Caco-2 (cell line): ENCODE data around the gene DGKI. TPM values are rescaled to one million over a fixed set of nuclear protein-coding genes. Genes with fewer than 3 reads are reported as not detected.

Experiments used
- BruUV-seq: library from RNA; stranded (reverse); fragments of 400-500 nt; replicated peaks from 2 replicates; lab custom pipeline; 2021; lab: Mats Ljungman, UMichigan
- CTCF ChIA-PET: fragments of 300-600 bp; sonication (Branson Sonifier 250); formaldehyde crosslinking; loops from one replicate; lab custom pipeline; 2022; ENCODE audit warnings: antibody characterized with exemption; lab: Charles Lee
- POLR2A ChIA-PET: fragments of 300-600 bp; sonication (Branson Sonifier 250); formaldehyde crosslinking; loops from one replicate; lab custom pipeline; 2022; ENCODE audit warnings: antibody characterized with exemption; lab: Charles Lee
- DNase-seq, 2 experiments: peaks; one replicate each; pipeline versions ENCODE4 v3.0.0 to v3.0.0-alpha.2; 2020 to 2022
- H3K27me3 ChIP-seq: replicated peaks from 2 replicates; pipeline ENCODE4 v1.6.0; 2011; ENCODE audit warnings: low read length; ENCODE audit not compliant: control insufficient read depth, insufficient read depth
- H3K36me3 ChIP-seq: 2 replicates; pipeline ENCODE4 v1.5.1; 2011; ENCODE audit warnings: low read length; ENCODE audit not compliant: control insufficient read depth, insufficient read depth
- H3K4me1 ChIP-seq: fragments of 250-450 bp; sonication (Bioruptor Pico); 2 replicates; pipeline ENCODE4 v1.5.1; 2020; ENCODE audit warnings: mild to moderate bottlenecking
- H3K4me3 ChIP-seq: 2 replicates; pipeline ENCODE4 v1.5.1; 2011; ENCODE audit warnings: low read depth, mild to moderate bottlenecking, control low read depth, low read length
- H3K9me3 ChIP-seq: fragments of 250-450 bp; sonication (Bioruptor Pico); 2 replicates; pipeline ENCODE4 v1.5.1; 2020; ENCODE audit warnings: mild to moderate bottlenecking, moderate library complexity
- H3K27ac Mint-ChIP-seq: one replicate; pipeline ENCODE4 v1.8.0; 2022; ENCODE audit warnings: mixed read lengths; ENCODE audit not compliant: unreplicated experiment
- H3K27me3 Mint-ChIP-seq: one replicate; pipeline ENCODE4 v1.8.0; 2022; ENCODE audit warnings: mixed read lengths; ENCODE audit not compliant: insufficient read depth, unreplicated experiment
- H3K36me3 Mint-ChIP-seq: one replicate; pipeline ENCODE4 v1.8.0; 2022; ENCODE audit warnings: mild to moderate bottlenecking, mixed read lengths; ENCODE audit not compliant: insufficient read depth, unreplicated experiment
- H3K4me1 Mint-ChIP-seq: one replicate; pipeline ENCODE4 v1.8.0; 2022; ENCODE audit warnings: low read depth, mixed read lengths; ENCODE audit not compliant: unreplicated experiment
- H3K4me3 Mint-ChIP-seq: one replicate; pipeline ENCODE4 v1.8.0; 2022; ENCODE audit warnings: mild to moderate bottlenecking, moderate library complexity, mixed read lengths; ENCODE audit not compliant: unreplicated experiment
- H3K9me3 Mint-ChIP-seq: one replicate; pipeline ENCODE4 v1.8.0; 2022; ENCODE audit warnings: mixed read lengths; ENCODE audit not compliant: unreplicated experiment
- intact Hi-C: fragments of 100-400 bp; cut with micrococcal nuclease; formaldehyde crosslinking; loops from one replicate; pipeline ENCODE4 v1.10.0; 2022; ENCODE audit not compliant: unreplicated experiment
- total RNA-seq: library from RNA; stranded (reverse); gene quantifications from 2 replicates; pipeline ENCODE4 v1.2.3, GENCODE V29; 2022
- TF ChIP-seq, protein P1 (sequence below), 2 experiments: fragments of 200-600 bp in 1 of 2; IDR thresholded peaks; 1 replicate in 1 of 2; 2 replicates in 1 of 2; pipeline versions ENCODE4 v1.5.1 to v1.8.0; 2011 to 2022; ENCODE audit warnings: antibody characterized with exemption in 1 of 2, control low read depth in 1 of 2, inconsistent platforms in 1 of 2, low read depth in 1 of 2, low read length in 1 of 2, mild to moderate bottlenecking in 1 of 2, moderate library complexity in 1 of 2; ENCODE audit not compliant: insufficient read depth in 1 of 2, severe bottlenecking in 1 of 2, unreplicated experiment in 1 of 2

DGKI gene
- total RNA-seq, 1 experiment from 2014 or later = 0.84 TPM

DNA sequence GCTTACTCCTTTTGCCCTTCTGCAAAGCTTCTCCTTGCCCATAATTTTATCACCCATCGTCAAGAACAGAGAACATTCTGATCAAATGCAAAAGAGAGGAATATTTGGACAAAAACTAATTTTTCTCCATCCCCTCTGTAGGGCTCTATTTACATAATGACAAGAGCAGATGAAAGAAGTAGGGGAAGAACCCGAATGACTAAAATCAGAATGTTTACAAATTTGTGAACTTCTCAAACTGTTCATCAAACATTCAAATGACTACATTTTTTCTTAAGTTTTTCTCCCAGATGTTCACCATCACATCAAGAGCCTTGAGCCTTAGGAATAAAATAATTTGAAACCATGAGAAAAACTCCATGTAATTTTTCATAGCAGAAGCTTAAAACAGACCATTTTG, 119.4 kb downstream of the DGKI start:
- intact Hi-C loops = no loop called here
- POLR2A ChIA-PET = no interaction called here
- Histone ChIP-seq H3K9me3 (no peaks in the 10 kb centered on the region), H3K27me3 (no peaks in the 10 kb centered on the region; the same call in 1 of the 2 replicates), H3K4me1 (no peaks in the 10 kb centered on the region), H3K4me3 (no peak overlapping the region), H3K36me3 (no peaks in the 10 kb centered on the region)
- TF ChIP-seq, protein P1, sequence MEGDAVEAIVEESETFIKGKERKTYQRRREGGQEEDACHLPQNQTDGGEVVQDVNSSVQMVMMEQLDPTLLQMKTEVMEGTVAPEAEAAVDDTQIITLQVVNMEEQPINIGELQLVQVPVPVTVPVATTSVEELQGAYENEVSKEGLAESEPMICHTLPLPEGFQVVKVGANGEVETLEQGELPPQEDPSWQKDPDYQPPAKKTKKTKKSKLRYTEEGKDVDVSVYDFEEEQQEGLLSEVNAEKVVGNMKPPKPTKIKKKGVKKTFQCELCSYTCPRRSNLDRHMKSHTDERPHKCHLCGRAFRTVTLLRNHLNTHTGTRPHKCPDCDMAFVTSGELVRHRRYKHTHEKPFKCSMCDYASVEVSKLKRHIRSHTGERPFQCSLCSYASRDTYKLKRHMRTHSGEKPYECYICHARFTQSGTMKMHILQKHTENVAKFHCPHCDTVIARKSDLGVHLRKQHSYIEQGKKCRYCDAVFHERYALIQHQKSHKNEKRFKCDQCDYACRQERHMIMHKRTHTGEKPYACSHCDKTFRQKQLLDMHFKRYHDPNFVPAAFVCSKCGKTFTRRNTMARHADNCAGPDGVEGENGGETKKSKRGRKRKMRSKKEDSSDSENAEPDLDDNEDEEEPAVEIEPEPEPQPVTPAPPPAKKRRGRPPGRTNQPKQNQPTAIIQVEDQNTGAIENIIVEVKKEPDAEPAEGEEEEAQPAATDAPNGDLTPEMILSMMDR (IDR thresholded peaks at IDR 0.05; ENCODE audit: insufficient read depth in 1 of 2, low read depth in 1 of 2, low read length in 1 of 2, severe bottlenecking in 1 of 2, unreplicated experiment in 1 of 2) = no peak
- Mint-ChIP-seq H3K27ac (no peak overlapping the region), H3K36me3 (no peaks in the 10 kb centered on the region), H3K4me3 (no peak overlapping the region), H3K27me3 (peaks cover 18% of the 10 kb centered on the region), H3K4me1 (no peaks in the 10 kb centered on the region), H3K9me3 (no peaks in the 10 kb centered on the region)
- BruUV-seq = no TSS peak
- DNase-seq = no peak
- CTCF ChIA-PET = interaction anchor here (1.6 kb wide), 1 partner anchor 72 kb away, joined by 4 read pairs; no protein-coding TSS in a partner anchor

DNA sequence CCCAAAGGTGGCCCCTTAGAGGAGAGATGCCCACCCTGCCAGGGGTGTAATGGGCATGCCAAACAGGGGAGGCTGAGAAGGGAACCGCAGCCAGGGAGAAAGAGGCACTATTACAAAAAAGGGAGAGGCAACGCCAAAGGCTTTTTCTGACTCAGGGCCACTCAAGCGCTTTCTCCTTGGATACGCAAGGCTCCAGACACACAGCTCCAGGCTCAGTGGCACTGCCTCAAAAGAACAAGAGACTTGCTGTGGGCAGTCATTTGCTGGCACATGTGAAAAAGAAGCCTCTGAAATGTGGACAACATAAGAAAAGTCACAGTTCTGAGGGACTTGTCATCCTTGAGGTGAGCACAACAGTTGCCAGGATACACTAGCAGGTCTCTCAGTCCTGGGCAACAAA, 128.4 kb downstream of the DGKI start:
- Histone ChIP-seq H3K27me3 (no peaks in the 10 kb centered on the region), H3K9me3 (no peaks in the 10 kb centered on the region; the same call in 1 of the 2 replicates), H3K4me3 (no peak overlapping the region), H3K36me3 (no peaks in the 10 kb centered on the region), H3K4me1 (no peaks in the 10 kb centered on the region)
- Mint-ChIP-seq H3K27me3 (peaks cover 8% of the 10 kb centered on the region), H3K27ac (no peak overlapping the region), H3K9me3 (no peaks in the 10 kb centered on the region), H3K4me3 (no peak overlapping the region), H3K4me1 (no peaks in the 10 kb centered on the region), H3K36me3 (no peaks in the 10 kb centered on the region)
- no peak for DNase-seq
- BruUV-seq = no TSS peak
- intact Hi-C loops = no loop called here
- TF ChIP-seq, protein P1 (IDR thresholded peaks at IDR 0.05; ENCODE audit: insufficient read depth in 1 of 2, low read depth in 1 of 2, low read length in 1 of 2, severe bottlenecking in 1 of 2, unreplicated experiment in 1 of 2) = no peak
- ChIA-PET POLR2A (no interaction called here), CTCF (no interaction called here)

DNA sequence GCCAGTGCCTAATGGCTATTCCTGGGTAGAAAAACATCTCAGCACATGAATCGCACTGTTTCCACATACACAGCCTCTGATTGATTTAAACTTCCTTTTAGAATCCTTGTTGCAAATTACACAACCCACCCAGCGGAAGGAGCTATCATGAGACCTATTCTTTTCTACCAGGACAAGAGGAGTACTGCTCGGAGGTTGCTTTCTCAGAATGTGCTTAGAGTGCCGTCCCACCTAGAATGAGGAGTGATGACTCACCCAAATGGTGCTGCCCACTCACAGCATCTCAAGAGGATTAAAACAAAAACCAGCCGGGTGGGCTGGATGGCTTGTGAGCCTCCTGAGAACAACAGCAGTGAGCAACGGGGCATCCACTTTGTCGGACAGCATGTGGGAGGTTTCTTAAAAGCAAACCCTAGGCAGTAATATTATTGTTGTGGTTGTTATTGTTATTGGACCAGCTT, 128.9 kb downstream of the DGKI start:
- TF ChIP-seq, protein P1 (IDR thresholded peaks at IDR 0.05; ENCODE audit: insufficient read depth in 1 of 2, low read depth in 1 of 2, low read length in 1 of 2, severe bottlenecking in 1 of 2, unreplicated experiment in 1 of 2) = no peak
- H3K27me3 ChIP-seq = no peaks in the 10 kb centered on the region
- no peak overlapping the region for H3K4me3 ChIP-seq
- Mint-ChIP-seq H3K27ac (no peak overlapping the region), H3K4me3 (no peak overlapping the region), H3K4me1 (no peaks in the 10 kb centered on the region), H3K9me3 (no peaks in the 10 kb centered on the region), H3K27me3 (peaks cover 8% of the 10 kb centered on the region), H3K36me3 (no peaks in the 10 kb centered on the region)
- intact Hi-C loops = no loop called here
- no peaks in the 10 kb centered on the region; the same call in 1 of the 2 replicates for H3K9me3 ChIP-seq
- no TSS peak for BruUV-seq
- DNase-seq = no peak
- POLR2A ChIA-PET = no interaction called here
- CTCF ChIA-PET = no interaction called here
- no peaks in the 10 kb centered on the region for H3K4me1 ChIP-seq
- H3K36me3 ChIP-seq = no peaks in the 10 kb centered on the region
